Esophagus squamous epithelium (tissue), 4 donors: ENCODE results near the gene TMC4.

Source experiments
- CTCF ChIP-seq, 6 experiments: fragments of 450-650 bp in 4 of 6; fragments of 200-600 bp in 2 of 6; sonication (generic) in 2 of 6; IDR thresholded peaks; one replicate each; pipeline ENCODE4 v1.5.1; 2016 to 2019; ENCODE audit warnings: antibody characterized with exemption in 6 of 6, mild to moderate bottlenecking in 4 of 6, moderate library complexity in 4 of 6
- POLR2A ChIP-seq, 4 donors: fragments of 450-650 bp; IDR thresholded peaks; one replicate each; pipeline ENCODE4 v1.6.1; 2017; ENCODE audit warnings: antibody characterized with exemption in 4 of 4, mild to moderate bottlenecking in 4 of 4, moderate library complexity in 3 of 4

GRCh38 chr19:54189735-54190502, 17.0 kb upstream of the TMC4 start:
- TF ChIP-seq CTCF (IDR thresholded peaks at IDR 0.05) (no peak), POLR2A (IDR thresholded peaks at IDR 0.05) (peak in 2 of 4 donors; percentile 26 to 72)
